ENCODE results near the gene TRPC4AP. TPM values are rescaled to one million over a fixed set of nuclear protein-coding genes. Genes with fewer than 3 reads are reported as not detected.

The TRPC4AP gene
- total RNA-seq, 4 donors from 2014 or later = 57.3 to 85.3 (median 70.1) TPM

DNA sequence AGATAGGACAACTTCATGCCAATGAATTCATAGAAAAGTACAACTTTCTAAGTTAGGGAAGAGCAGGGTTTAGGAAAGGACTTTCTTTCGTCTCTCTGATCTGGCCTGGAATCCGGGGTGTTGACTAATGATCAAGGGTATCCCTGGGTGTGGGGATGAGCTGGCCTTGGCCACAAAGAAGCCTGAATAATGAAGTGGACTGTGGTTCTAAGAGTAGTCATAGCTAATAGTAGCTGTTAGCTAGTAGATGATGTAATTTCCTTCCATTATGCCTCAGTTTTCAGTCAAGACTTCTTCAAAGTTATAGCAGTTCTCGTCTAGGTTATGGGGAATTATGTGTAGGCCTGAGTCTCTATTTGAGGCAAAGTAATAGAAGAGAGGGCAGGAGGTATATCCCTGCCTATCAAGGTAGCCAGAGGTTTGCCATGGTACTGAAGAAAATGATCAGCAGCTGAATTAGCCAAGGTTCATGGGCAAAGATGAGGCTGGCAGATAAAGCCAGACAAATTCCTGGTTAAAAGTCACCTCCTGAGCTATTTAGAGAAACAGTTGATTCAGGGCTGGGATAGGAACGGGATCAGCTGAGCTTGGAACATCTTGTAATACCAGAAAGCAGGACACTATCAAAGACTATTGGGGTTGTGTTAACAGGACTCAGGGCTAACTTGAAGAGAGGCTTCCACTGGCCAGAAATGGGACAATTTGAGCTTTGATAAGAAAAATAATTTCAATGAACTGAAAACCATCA is 18.7 kb upstream of the TRPC4AP start:
- DNase-seq = no peak
- no peaks in the 10 kb centered on the region for H3K4me1 ChIP-seq
- intact Hi-C loops (cut with DNase I; ENCODE audit: low total_unique reads) (no loop called here), in situ Hi-C loops (cut with MboI; ENCODE audit: low pct_ligation_motif_present in 1 of 4, low pct_unique_long_range_greater_than_20kb in 1 of 4, low sequenced_read_pairs in 3 of 4) (no loop called here)
- no peaks in the 10 kb centered on the region for H3K27me3 ChIP-seq
- WGBS, 2 donors (ENCODE audit: low coverage in 1 of 2) = 82 to 85% methylated on average over 4 of the region's 4 CpGs
- H3K4me3 ChIP-seq = no peak overlapping the region
- TF ChIP-seq POLR2A (IDR thresholded peaks at IDR 0.05) (no peak), POLR2AphosphoS5 (IDR thresholded peaks at IDR 0.05) (no peak), EP300 (IDR thresholded peaks at IDR 0.05; ENCODE audit: low read depth) (no peak)
- H3K27ac ChIP-seq = no peak overlapping the region
- H3K36me3 ChIP-seq = peaks cover 0 to 6% (median 3%) of the 10 kb centered on the region in 4 donors
- H3K9me3 ChIP-seq = no peaks in the 10 kb centered on the region

DNA sequence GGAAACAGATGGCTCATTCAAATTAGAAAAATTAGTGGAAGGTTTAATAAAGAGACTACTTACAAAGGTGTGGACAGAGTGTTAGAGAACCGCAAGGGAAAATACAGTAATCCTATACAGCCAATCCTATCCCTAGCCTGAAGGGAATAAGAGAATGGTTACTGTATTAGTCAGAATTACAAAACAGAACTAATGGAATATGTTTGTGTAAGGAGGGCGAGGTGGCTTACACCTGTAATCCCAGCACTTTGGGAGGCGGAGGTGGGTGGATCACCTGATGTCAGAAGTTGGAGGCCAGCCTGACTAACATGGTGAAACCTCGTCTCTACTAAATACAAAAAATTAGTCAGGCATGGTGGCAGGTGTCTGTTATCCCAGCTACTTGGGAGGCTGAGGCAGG is 16.3 kb upstream of the TRPC4AP start:
- Histone ChIP-seq H3K4me1 (no peaks in the 10 kb centered on the region), H3K27me3 (no peaks in the 10 kb centered on the region), H3K9me3 (no peaks in the 10 kb centered on the region), H3K36me3 (peaks cover 0 to under 1% (median 0%) of the 10 kb centered on the region in 4 donors), H3K4me3 (no peak overlapping the region), H3K27ac (no peak overlapping the region)
- no peak for TF ChIP-seq POLR2AphosphoS5 (IDR thresholded peaks at IDR 0.05)
- TF ChIP-seq POLR2A (IDR thresholded peaks at IDR 0.05) = no peak
- TF ChIP-seq CTCF (IDR thresholded peaks at IDR 0.05) = no peak
- TF ChIP-seq EP300 (IDR thresholded peaks at IDR 0.05; ENCODE audit: low read depth) = no peak
- intact Hi-C loops (cut with DNase I; ENCODE audit: low total_unique reads) (no loop called here), in situ Hi-C loops (cut with MboI; ENCODE audit: low pct_ligation_motif_present in 1 of 4, low pct_unique_long_range_greater_than_20kb in 1 of 4, low sequenced_read_pairs in 3 of 4) (no loop called here)
- WGBS, 2 donors (ENCODE audit: low coverage in 1 of 2) = 95% methylated on average over 4 of the region's 4 CpGs
- DNase-seq = no peak

DNA sequence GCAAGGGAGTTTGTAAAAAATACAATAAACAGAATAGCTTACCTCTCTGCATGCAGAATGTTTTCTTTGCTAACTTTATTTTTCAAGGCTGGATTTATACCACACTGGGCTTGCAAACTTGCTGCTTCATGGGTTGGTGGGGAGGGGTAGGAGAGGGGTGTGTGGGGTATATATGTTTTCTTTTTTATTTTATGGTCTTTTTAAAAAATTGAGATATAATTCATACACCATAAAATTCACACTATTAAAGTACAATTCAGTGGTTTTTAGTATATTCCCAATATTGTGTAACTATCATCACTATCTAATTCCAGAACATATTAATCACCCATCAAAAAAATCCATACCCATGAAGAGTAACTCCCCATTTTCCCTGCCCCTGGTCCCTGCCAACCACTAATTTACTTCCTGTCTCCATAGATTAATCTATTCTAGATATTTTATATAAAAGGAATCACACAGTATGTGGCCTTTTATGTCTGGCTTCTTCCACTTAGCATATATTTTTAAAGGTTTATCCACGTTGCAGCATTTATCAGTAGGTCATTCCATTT is 14.3 kb upstream of the TRPC4AP start:
- Histone ChIP-seq H3K27me3 (no peaks in the 10 kb centered on the region), H3K4me3 (no peak overlapping the region), H3K9me3 (no peaks in the 10 kb centered on the region), H3K27ac (no peak overlapping the region), H3K36me3 (no peaks in the 10 kb centered on the region), H3K4me1 (no peaks in the 10 kb centered on the region)
- in situ Hi-C loops (cut with MboI; ENCODE audit: low pct_ligation_motif_present in 1 of 4, low pct_unique_long_range_greater_than_20kb in 1 of 4, low sequenced_read_pairs in 3 of 4) (no loop called here), intact Hi-C loops (cut with DNase I; ENCODE audit: low total_unique reads) (no loop called here)
- no peak for TF ChIP-seq POLR2A (IDR thresholded peaks at IDR 0.05)
- no peak for TF ChIP-seq CTCF (IDR thresholded peaks at IDR 0.05)
- TF ChIP-seq EP300 (IDR thresholded peaks at IDR 0.05; ENCODE audit: low read depth) = no peak
- TF ChIP-seq POLR2AphosphoS5 (IDR thresholded peaks at IDR 0.05) = no peak
- no peak for DNase-seq
- WGBS, 2 donors (ENCODE audit: low coverage in 1 of 2) = 89 to 100% methylated on average over 1 of the region's 1 CpG

- DNase-seq = no peak
- intact Hi-C loops (cut with DNase I; ENCODE audit: low total_unique reads) (no loop called here), in situ Hi-C loops (cut with MboI; ENCODE audit: low pct_ligation_motif_present in 1 of 4, low pct_unique_long_range_greater_than_20kb in 1 of 4, low sequenced_read_pairs in 3 of 4) (no loop called here)
- TF ChIP-seq CTCF (IDR thresholded peaks at IDR 0.05) (no peak), POLR2AphosphoS5 (IDR thresholded peaks at IDR 0.05) (no peak), EP300 (IDR thresholded peaks at IDR 0.05; ENCODE audit: low read depth) (no peak), POLR2A (IDR thresholded peaks at IDR 0.05) (no peak)
- Histone ChIP-seq H3K4me1 (no peaks in the 10 kb centered on the region), H3K4me3 (no peak overlapping the region), H3K27ac (no peak overlapping the region), H3K36me3 (no peaks in the 10 kb centered on the region), H3K27me3 (no peaks in the 10 kb centered on the region), H3K9me3 (no peaks in the 10 kb centered on the region)
- WGBS, 2 donors (ENCODE audit: low coverage in 1 of 2) = 56 to 60% methylated on average over 3 of the region's 3 CpGs
These were observed 12.2 kb upstream of the TRPC4AP start for GRCh38 chr20:35104685-35105295.

All from transverse colon (tissue), 4 donors.